Measurements from ENCODE around the gene DUSP6. TPM values are rescaled to one million over a fixed set of nuclear protein-coding genes. Genes with fewer than 3 reads are reported as not detected.

The DUSP6 gene
- total RNA-seq, 1 donor from 2014 or later: 108 TPM

GRCh38 chr12:89384050-89384758 is 31.9 kb upstream of the DUSP6 start:
- Mint-ChIP-seq H3K27ac (no peak overlapping the region), H3K27me3 (ENCODE audit: insufficient read depth) (peaks cover 2% of the 10 kb centered on the region), H3K4me3 (no peak overlapping the region), H3K9me3 (no peaks in the 10 kb centered on the region), H3K36me3 (ENCODE audit: low read depth) (no peaks in the 10 kb centered on the region), H3K4me1 (ENCODE audit: low read depth) (peaks cover 21% of the 10 kb centered on the region)
- no peak for DNase-seq (ENCODE audit: low spot score)
- intact Hi-C loops (cut with micrococcal nuclease): loop anchor here (5.0 kb wide), 1 partner anchor 68 kb away; no protein-coding TSS in a partner anchor

- intact Hi-C loops (cut with micrococcal nuclease): loop anchor here (5.0 kb wide), 1 partner anchor 69 kb away; no protein-coding TSS in a partner anchor
- Mint-ChIP-seq H3K4me1 (ENCODE audit: low read depth) (peaks cover 25% of the 10 kb centered on the region), H3K27me3 (ENCODE audit: insufficient read depth) (peaks cover 2% of the 10 kb centered on the region), H3K27ac (no peak overlapping the region), H3K9me3 (no peaks in the 10 kb centered on the region), H3K4me3 (no peak overlapping the region), H3K36me3 (ENCODE audit: low read depth) (no peaks in the 10 kb centered on the region)
- DNase-seq (ENCODE audit: low spot score): no peak
These were observed 31.1 kb upstream of the DUSP6 start for GRCh38 chr12:89383235-89384049.

DNA sequence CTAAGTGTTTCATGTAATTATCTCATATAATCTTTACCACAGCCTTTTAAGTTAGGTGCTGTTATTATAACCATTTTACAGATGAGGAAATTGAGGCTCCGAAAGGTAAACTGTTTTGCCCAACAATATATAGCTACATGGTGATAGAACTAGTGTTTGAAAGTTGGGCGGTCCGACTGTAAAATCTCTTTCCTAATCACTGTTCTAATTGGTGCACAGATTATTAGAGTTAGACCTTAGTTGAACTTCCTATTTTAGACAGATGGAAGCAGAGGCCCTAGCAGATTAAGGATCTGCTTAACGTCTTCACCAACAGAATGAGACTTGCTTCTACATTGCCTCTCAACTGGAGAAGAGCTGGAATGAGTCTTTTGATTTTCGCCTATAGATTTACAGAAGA is 30.0 kb upstream of the DUSP6 start:
- DNase-seq (ENCODE audit: low spot score): no peak
- Mint-ChIP-seq H3K36me3 (ENCODE audit: low read depth) (no peaks in the 10 kb centered on the region), H3K9me3 (no peaks in the 10 kb centered on the region), H3K27me3 (ENCODE audit: insufficient read depth) (peaks cover 2% of the 10 kb centered on the region), H3K27ac (no peak overlapping the region), H3K4me1 (ENCODE audit: low read depth) (peaks cover 25% of the 10 kb centered on the region), H3K4me3 (no peak overlapping the region)
- intact Hi-C loops (cut with micrococcal nuclease): loop anchor here (5.0 kb wide), 1 partner anchor 70 kb away; no protein-coding TSS in a partner anchor

- no peaks in the 10 kb centered on the region for H3K36me3 Mint-ChIP-seq (ENCODE audit: low read depth)
- no peak overlapping the region for H3K27ac Mint-ChIP-seq
- H3K4me3 Mint-ChIP-seq: no peak overlapping the region
- intact Hi-C loops (cut with micrococcal nuclease): loop anchor here (5.0 kb wide), 1 partner anchor 72 kb away; no protein-coding TSS in a partner anchor
- peaks cover 43% of the 10 kb centered on the region for H3K4me1 Mint-ChIP-seq (ENCODE audit: low read depth)
- H3K9me3 Mint-ChIP-seq: peaks cover 8% of the 10 kb centered on the region
- H3K27me3 Mint-ChIP-seq (ENCODE audit: insufficient read depth): peaks cover 2% of the 10 kb centered on the region
- no peak for DNase-seq (ENCODE audit: low spot score)
These were observed 27.7 kb upstream of the DUSP6 start for GRCh38 chr12:89379839-89380467.

DNA sequence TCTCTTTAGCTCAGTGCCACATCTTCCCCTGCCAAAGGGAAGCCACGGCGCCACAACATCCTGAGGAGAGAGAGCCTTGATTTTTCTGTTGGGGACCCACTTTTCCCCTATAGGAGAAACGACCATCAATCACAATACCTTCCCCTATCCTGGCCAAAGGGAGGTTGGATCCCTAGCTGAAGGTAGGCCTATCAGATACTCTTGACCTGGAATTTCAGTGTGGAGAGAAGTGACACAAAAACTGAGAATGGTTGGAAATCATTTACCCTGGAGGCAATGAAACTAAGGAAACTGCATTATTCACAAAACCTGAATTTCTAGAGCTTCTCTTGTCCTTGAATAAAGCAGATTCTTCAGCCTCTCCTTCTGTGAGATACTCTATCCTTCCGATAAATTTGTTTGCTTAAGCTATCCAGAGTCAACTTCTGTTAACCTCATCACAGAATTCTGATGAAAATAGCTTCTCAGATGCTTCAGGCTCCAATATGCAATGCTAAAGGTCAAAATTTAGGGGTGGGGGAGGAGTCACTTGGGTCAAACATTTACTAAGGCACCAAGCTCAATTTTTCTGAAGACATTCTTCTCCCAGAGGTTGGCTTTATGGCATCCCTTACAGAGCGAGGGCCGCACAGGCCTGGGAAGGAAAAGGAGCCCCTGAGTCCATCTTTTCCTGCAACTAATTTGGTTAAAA is 27.0 kb upstream of the DUSP6 start:
- H3K4me1 Mint-ChIP-seq (ENCODE audit: low read depth): peaks cover 38% of the 10 kb centered on the region
- intact Hi-C loops (cut with micrococcal nuclease): no loop called here
- H3K36me3 Mint-ChIP-seq (ENCODE audit: low read depth): no peaks in the 10 kb centered on the region
- peaks cover 2% of the 10 kb centered on the region for H3K27me3 Mint-ChIP-seq (ENCODE audit: insufficient read depth)
- peaks cover 8% of the 10 kb centered on the region for H3K9me3 Mint-ChIP-seq
- H3K27ac Mint-ChIP-seq: no peak overlapping the region
- no peak overlapping the region for H3K4me3 Mint-ChIP-seq
- no peak for DNase-seq (ENCODE audit: low spot score)

GRCh38 chr12:89376844-89377243 is 24.5 kb upstream of the DUSP6 start:
- H3K4me1 Mint-ChIP-seq (ENCODE audit: low read depth): peaks cover 39% of the 10 kb centered on the region
- peaks cover 2% of the 10 kb centered on the region for H3K27me3 Mint-ChIP-seq (ENCODE audit: insufficient read depth)
- H3K27ac Mint-ChIP-seq: peak overlapping the region; percentile 66
- H3K9me3 Mint-ChIP-seq: peaks cover 8% of the 10 kb centered on the region
- no peak for DNase-seq (ENCODE audit: low spot score)
- no peaks in the 10 kb centered on the region for H3K36me3 Mint-ChIP-seq (ENCODE audit: low read depth)
- no peak overlapping the region for H3K4me3 Mint-ChIP-seq
- intact Hi-C loops (cut with micrococcal nuclease): loop anchor here (1.0 kb wide), 1 partner anchor 337 kb away; no protein-coding TSS in a partner anchor

GRCh38 chr12:89376202-89376529 is 23.9 kb upstream of the DUSP6 start:
- no peak for DNase-seq (ENCODE audit: low spot score)
- H3K27ac Mint-ChIP-seq: peak overlapping the region; percentile 61
- H3K9me3 Mint-ChIP-seq: peaks cover 8% of the 10 kb centered on the region
- H3K36me3 Mint-ChIP-seq (ENCODE audit: low read depth): no peaks in the 10 kb centered on the region
- H3K27me3 Mint-ChIP-seq (ENCODE audit: insufficient read depth): peaks cover 2% of the 10 kb centered on the region
- H3K4me3 Mint-ChIP-seq: peak overlapping the region; percentile 37
- intact Hi-C loops (cut with micrococcal nuclease): loop anchor here (1.0 kb wide), 1 partner anchor 336 kb away; no protein-coding TSS in a partner anchor
- peaks cover 45% of the 10 kb centered on the region for H3K4me1 Mint-ChIP-seq (ENCODE audit: low read depth)

- no peak for DNase-seq (ENCODE audit: low spot score)
- Mint-ChIP-seq H3K4me3 (no peak overlapping the region), H3K9me3 (peaks cover 8% of the 10 kb centered on the region), H3K4me1 (ENCODE audit: low read depth) (peaks cover 50% of the 10 kb centered on the region), H3K27me3 (ENCODE audit: insufficient read depth) (no peaks in the 10 kb centered on the region), H3K27ac (no peak overlapping the region), H3K36me3 (ENCODE audit: low read depth) (no peaks in the 10 kb centered on the region)
- intact Hi-C loops (cut with micrococcal nuclease): no loop called here
These were observed 21.7 kb upstream of the DUSP6 start for GRCh38 chr12:89373763-89374572.

DNA sequence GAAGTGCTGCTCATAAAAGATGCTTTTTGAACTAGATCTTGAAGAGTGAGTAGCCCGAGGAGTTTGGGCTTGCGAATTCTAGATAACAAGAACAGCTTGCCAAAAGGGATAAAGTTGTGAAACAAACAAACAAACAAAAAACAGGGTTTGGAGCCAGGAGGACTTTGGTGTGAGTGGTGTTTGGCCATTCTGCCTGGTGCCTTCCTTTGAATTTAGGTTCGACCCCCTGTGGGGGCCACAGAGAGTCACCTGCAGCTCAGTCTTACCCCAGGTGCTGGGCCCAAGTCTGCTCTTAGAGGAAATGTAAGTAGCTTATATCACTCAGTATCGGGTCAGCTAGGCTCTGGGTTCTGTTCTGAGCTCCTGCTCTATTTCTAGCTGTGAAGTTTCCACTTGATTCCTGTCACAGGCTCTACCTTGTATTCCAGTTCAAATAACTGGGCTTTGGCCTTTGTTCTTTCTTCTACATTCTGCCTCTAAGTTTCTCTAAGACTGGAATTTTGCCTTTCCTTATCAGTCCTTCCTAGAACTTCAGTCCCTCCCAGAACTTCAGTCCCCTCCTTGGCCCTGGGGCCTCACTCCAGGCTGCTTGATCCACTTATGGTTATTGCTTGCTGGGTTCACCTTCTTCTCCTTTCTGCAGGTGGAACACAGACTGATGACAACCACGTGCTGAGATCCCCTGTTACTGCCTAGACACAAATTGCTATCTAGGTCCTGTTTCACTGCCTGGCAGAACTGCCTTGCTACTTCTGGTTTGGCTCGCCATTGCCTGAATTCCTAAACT is 20.5 kb upstream of the DUSP6 start:
- H3K36me3 Mint-ChIP-seq (ENCODE audit: low read depth): peaks cover 1% of the 10 kb centered on the region
- intact Hi-C loops (cut with micrococcal nuclease): no loop called here
- H3K4me1 Mint-ChIP-seq (ENCODE audit: low read depth): peaks cover 48% of the 10 kb centered on the region
- H3K4me3 Mint-ChIP-seq: no peak overlapping the region
- peaks cover 1% of the 10 kb centered on the region for H3K27me3 Mint-ChIP-seq (ENCODE audit: insufficient read depth)
- H3K27ac Mint-ChIP-seq: no peak overlapping the region
- H3K9me3 Mint-ChIP-seq: peaks cover 8% of the 10 kb centered on the region
- no peak for DNase-seq (ENCODE audit: low spot score)

- Mint-ChIP-seq H3K36me3 (ENCODE audit: low read depth) (peaks cover 2% of the 10 kb centered on the region), H3K9me3 (no peaks in the 10 kb centered on the region), H3K27me3 (ENCODE audit: insufficient read depth) (peaks cover 2% of the 10 kb centered on the region), H3K4me3 (no peak overlapping the region), H3K4me1 (ENCODE audit: low read depth) (peaks cover 35% of the 10 kb centered on the region), H3K27ac (no peak overlapping the region)
- DNase-seq (ENCODE audit: low spot score): no peak
- intact Hi-C loops (cut with micrococcal nuclease): no loop called here
These were observed 18.5 kb upstream of the DUSP6 start for GRCh38 chr12:89370850-89371249.

GRCh38 chr12:89370421-89370831 is 18.1 kb upstream of the DUSP6 start:
- no peak for DNase-seq (ENCODE audit: low spot score)
- H3K36me3 Mint-ChIP-seq (ENCODE audit: low read depth): peaks cover 2% of the 10 kb centered on the region
- no peak overlapping the region for H3K27ac Mint-ChIP-seq
- intact Hi-C loops (cut with micrococcal nuclease): no loop called here
- no peak overlapping the region for H3K4me3 Mint-ChIP-seq
- peaks cover 3% of the 10 kb centered on the region for H3K27me3 Mint-ChIP-seq (ENCODE audit: insufficient read depth)
- peaks cover 31% of the 10 kb centered on the region for H3K4me1 Mint-ChIP-seq (ENCODE audit: low read depth)
- H3K9me3 Mint-ChIP-seq: no peaks in the 10 kb centered on the region
